HEK293 (cell line): ENCODE results near the gene PAX7.

Source experiments
- CTCF ChIA-PET: fragments of 350-600 bp; formaldehyde crosslinking; extraction: SDS; loops from one replicate; lab custom pipeline; 2021; ENCODE audit warnings: antibody characterized with exemption; lab: Yijun Ruan, JAX
- POLR2A ChIA-PET: fragments of 300-600 bp; formaldehyde crosslinking; extraction: SDS; loops from one replicate; lab custom pipeline; 2020; ENCODE audit warnings: antibody characterized with exemption, inconsistent platforms; lab: Yijun Ruan, JAX
- H3K27ac ChIP-seq: fragments of 200-500 bp; sonication (Bioruptor generic); 2 replicates; pipeline ENCODE4 v1.5.1; 2014; ENCODE audit warnings: low read depth, low read length, control low read depth, inconsistent platforms; ENCODE audit errors: extremely low read depth
- H3K36me3 ChIP-seq, 2 experiments: fragments of 200-500 bp in 1 of 2; sonication (Bioruptor generic) in 1 of 2; 1 replicate in 1 of 2; 2 replicates in 1 of 2; pipeline ENCODE4 v1.5.1; 2014 to 2017; ENCODE audit warnings: inconsistent platforms in 2 of 2, low read length in 2 of 2; ENCODE audit not compliant: control insufficient read depth in 2 of 2, insufficient read depth in 1 of 2
- H3K4me1 ChIP-seq: fragments of 200-500 bp; sonication (Bioruptor generic); 2 replicates; pipeline ENCODE4 v1.5.1; 2014; ENCODE audit warnings: mild to moderate bottlenecking, low read length, inconsistent platforms; ENCODE audit not compliant: control insufficient read depth, insufficient read depth
- H3K4me3 ChIP-seq: 2 replicates; pipeline ENCODE4 v1.5.1; 2011; ENCODE audit warnings: low read depth, mild to moderate bottlenecking, control low read depth, low read length, moderate library complexity
- H3K9me3 ChIP-seq: fragments of 200-500 bp; sonication (Bioruptor generic); 2 replicates; pipeline ENCODE4 v1.5.1; 2014; ENCODE audit warnings: low read depth, low read length, inconsistent platforms; ENCODE audit not compliant: control insufficient read depth, insufficient read depth
- OVOL3 ChIP-seq: fragments of 450-650 bp; formaldehyde crosslinking; IDR thresholded peaks from 2 replicates; pipeline ENCODE4 v1.5.1; 2016; ENCODE audit warnings: missing biosample characterization, missing genetic modification characterization
- REPIN1 ChIP-seq: fragments of 450-650 bp; formaldehyde crosslinking; IDR thresholded peaks from 2 replicates; pipeline ENCODE4 v1.5.1; 2017; ENCODE audit warnings: missing biosample characterization, missing genetic modification characterization, low read depth
- SP2 ChIP-seq: fragments of 450-650 bp; formaldehyde crosslinking; IDR thresholded peaks from 2 replicates; pipeline ENCODE4 v1.5.1; 2016; ENCODE audit warnings: missing biosample characterization, missing genetic modification characterization
- TRIM28 ChIP-seq: IDR thresholded peaks from 2 replicates; pipeline ENCODE4 v1.6.1; 2011; ENCODE audit warnings: low read length, control low read depth, borderline replicate concordance
- YY1 ChIP-seq: fragments of 450-650 bp; formaldehyde crosslinking; IDR thresholded peaks from 2 replicates; pipeline ENCODE4 v1.5.1; 2018; ENCODE audit warnings: missing biosample characterization, missing genetic modification characterization
- ZBTB7A ChIP-seq: fragments of 450-650 bp; formaldehyde crosslinking; IDR thresholded peaks from 2 replicates; pipeline ENCODE4 v1.5.1; 2016; ENCODE audit warnings: low read depth, missing biosample characterization, missing genetic modification characterization
- ZBTB8A ChIP-seq: fragments of 450-650 bp; formaldehyde crosslinking; IDR thresholded peaks from 2 replicates; pipeline ENCODE4 v1.5.1; 2016; ENCODE audit warnings: missing biosample characterization, missing genetic modification characterization
- ZFP69B ChIP-seq: fragments of 450-650 bp; formaldehyde crosslinking; IDR thresholded peaks from 2 replicates; pipeline ENCODE4 v1.5.1; 2016; ENCODE audit warnings: missing biosample characterization, missing genetic modification characterization
- ZNF114 ChIP-seq: fragments of 450-650 bp; formaldehyde crosslinking; IDR thresholded peaks from 2 replicates; pipeline ENCODE4 v1.5.0; 2017; ENCODE audit warnings: missing biosample characterization, missing genetic modification characterization
- ZNF138 ChIP-seq: fragments of 450-650 bp; formaldehyde crosslinking; IDR thresholded peaks from 2 replicates; pipeline ENCODE4 v1.5.1; 2016; ENCODE audit warnings: missing biosample characterization, missing genetic modification characterization, borderline replicate concordance
- ZNF211 ChIP-seq: fragments of 450-650 bp; formaldehyde crosslinking; IDR thresholded peaks from 2 replicates; pipeline ENCODE4 v1.5.1; 2016; ENCODE audit warnings: low read depth, missing biosample characterization, missing genetic modification characterization
- ZNF366 ChIP-seq: fragments of 450-650 bp; formaldehyde crosslinking; conservative IDR thresholded peaks from 2 replicates; pipeline ENCODE4 v1.5.1; 2016; ENCODE audit warnings: missing biosample characterization, missing genetic modification characterization
- ZNF404 ChIP-seq: fragments of 450-650 bp; formaldehyde crosslinking; IDR thresholded peaks from 2 replicates; pipeline ENCODE4 v1.5.1; 2017; ENCODE audit warnings: missing biosample characterization, missing genetic modification characterization
- ZNF549 ChIP-seq: fragments of 450-650 bp; IDR thresholded peaks from 2 replicates; pipeline ENCODE4 v1.5.1; 2018; ENCODE audit warnings: missing biosample characterization, missing genetic modification characterization, mild to moderate bottlenecking, inconsistent platforms, moderate library complexity
- ZNF558 ChIP-seq: fragments of 450-650 bp; formaldehyde crosslinking; IDR thresholded peaks from 2 replicates; pipeline ENCODE4 v1.5.1; 2016; ENCODE audit warnings: missing biosample characterization, missing genetic modification characterization
- ZNF561 ChIP-seq: fragments of 450-650 bp; IDR thresholded peaks from 2 replicates; pipeline ENCODE4 v1.5.1; 2018; ENCODE audit warnings: missing biosample characterization, missing genetic modification characterization, borderline replicate concordance
- ZNF585B ChIP-seq: fragments of 450-650 bp; formaldehyde crosslinking; IDR thresholded peaks from 2 replicates; pipeline ENCODE4 v1.5.1; 2016; ENCODE audit warnings: missing biosample characterization, missing genetic modification characterization
- ZNF623 ChIP-seq: fragments of 450-650 bp; formaldehyde crosslinking; IDR thresholded peaks from 2 replicates; pipeline ENCODE4 v1.5.1; 2016; ENCODE audit warnings: missing biosample characterization, missing genetic modification characterization
- TF ChIP-seq, protein P1 (sequence below): fragments of 450-650 bp; formaldehyde crosslinking; IDR thresholded peaks from 2 replicates; pipeline ENCODE4 v1.5.1; 2016; ENCODE audit warnings: missing biosample characterization, missing genetic modification characterization, borderline replicate concordance
- TF ChIP-seq, protein P2 (sequence below): fragments of 450-650 bp; IDR thresholded peaks from 2 replicates; pipeline ENCODE4 v1.5.1; 2018; ENCODE audit warnings: missing biosample characterization, missing genetic modification characterization
- TF ChIP-seq, protein P3 (sequence below): fragments of 450-650 bp; formaldehyde crosslinking; IDR thresholded peaks from 2 replicates; pipeline ENCODE4 v1.5.1; 2017; ENCODE audit warnings: missing biosample characterization, missing genetic modification characterization
- TF ChIP-seq, protein P4 (sequence below): fragments of 450-650 bp; formaldehyde crosslinking; IDR thresholded peaks from 2 replicates; pipeline ENCODE4 v1.5.1; 2016; ENCODE audit warnings: missing biosample characterization, missing genetic modification characterization
- TF ChIP-seq, protein P5 (sequence below): fragments of 450-650 bp; formaldehyde crosslinking; IDR thresholded peaks from 2 replicates; pipeline ENCODE4 v1.5.1; 2017; ENCODE audit warnings: missing biosample characterization, mild to moderate bottlenecking, missing genetic modification characterization, moderate library complexity
- TF ChIP-seq, protein P6 (sequence below): fragments of 450-650 bp; formaldehyde crosslinking; IDR thresholded peaks from 2 replicates; pipeline ENCODE4 v1.5.1; 2016; ENCODE audit warnings: missing biosample characterization, missing genetic modification characterization

PAX7 gene

DNA sequence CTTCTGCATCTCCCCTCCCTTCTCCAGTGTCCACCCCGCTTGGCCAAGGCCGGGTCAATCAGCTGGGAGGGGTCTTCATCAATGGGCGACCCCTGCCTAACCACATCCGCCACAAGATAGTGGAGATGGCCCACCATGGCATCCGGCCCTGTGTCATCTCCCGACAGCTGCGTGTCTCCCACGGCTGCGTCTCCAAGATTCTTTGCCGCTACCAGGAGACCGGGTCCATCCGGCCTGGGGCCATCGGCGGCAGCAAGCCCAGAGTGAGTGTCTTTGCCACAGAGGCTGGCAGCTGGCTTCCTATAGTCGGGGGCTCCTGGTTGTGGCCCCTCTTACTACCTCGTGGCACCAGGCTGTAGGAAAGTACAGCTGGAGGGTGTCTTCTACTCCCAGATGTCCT lies 3.6 kb downstream of the PAX7 start (continued):
- TF ChIP-seq, protein P1, sequence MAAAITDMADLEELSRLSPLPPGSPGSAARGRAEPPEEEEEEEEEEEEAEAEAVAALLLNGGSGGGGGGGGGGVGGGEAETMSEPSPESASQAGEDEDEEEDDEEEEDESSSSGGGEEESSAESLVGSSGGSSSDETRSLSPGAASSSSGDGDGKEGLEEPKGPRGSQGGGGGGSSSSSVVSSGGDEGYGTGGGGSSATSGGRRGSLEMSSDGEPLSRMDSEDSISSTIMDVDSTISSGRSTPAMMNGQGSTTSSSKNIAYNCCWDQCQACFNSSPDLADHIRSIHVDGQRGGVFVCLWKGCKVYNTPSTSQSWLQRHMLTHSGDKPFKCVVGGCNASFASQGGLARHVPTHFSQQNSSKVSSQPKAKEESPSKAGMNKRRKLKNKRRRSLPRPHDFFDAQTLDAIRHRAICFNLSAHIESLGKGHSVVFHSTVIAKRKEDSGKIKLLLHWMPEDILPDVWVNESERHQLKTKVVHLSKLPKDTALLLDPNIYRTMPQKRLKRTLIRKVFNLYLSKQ (tag by site-specific recombination): no peak
- TF ChIP-seq, protein P2, sequence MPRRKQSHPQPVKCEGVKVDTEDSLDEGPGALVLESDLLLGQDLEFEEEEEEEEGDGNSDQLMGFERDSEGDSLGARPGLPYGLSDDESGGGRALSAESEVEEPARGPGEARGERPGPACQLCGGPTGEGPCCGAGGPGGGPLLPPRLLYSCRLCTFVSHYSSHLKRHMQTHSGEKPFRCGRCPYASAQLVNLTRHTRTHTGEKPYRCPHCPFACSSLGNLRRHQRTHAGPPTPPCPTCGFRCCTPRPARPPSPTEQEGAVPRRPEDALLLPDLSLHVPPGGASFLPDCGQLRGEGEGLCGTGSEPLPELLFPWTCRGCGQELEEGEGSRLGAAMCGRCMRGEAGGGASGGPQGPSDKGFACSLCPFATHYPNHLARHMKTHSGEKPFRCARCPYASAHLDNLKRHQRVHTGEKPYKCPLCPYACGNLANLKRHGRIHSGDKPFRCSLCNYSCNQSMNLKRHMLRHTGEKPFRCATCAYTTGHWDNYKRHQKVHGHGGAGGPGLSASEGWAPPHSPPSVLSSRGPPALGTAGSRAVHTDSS (tag by site-specific recombination): no peak
- TF ChIP-seq ZBTB7A (tag by site-specific recombination) (no peak), ZNF114 (tag by site-specific recombination) (no peak)

DNA sequence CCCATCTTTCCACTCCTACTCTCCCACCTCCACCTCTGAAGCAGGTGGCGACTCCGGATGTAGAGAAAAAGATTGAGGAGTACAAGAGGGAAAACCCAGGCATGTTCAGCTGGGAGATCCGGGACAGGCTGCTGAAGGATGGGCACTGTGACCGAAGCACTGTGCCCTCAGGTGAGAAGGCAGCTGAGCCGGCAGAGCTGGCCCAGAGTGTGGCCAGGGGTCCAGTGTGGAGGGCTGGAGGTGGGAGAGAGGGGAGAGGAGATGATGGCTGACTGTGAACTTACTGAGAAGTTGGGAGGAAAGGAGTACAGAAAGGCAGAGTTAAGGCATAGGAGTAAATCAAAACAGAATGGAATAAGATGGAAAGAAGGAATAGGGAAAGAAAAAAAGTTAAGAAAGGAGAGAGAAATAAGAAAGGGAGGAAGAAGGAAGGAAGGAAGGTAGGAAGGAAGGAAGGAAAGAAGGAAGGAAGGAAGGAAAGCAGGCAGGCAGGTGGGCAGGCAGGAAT lies 4.5 kb downstream of the PAX7 start:
- H3K36me3 ChIP-seq: no peaks in the 10 kb centered on the region
- no peak for TF ChIP-seq ZNF558 (tag by site-specific recombination)
- TF ChIP-seq ZNF366: peak; percentile 81
- no peak overlapping the region for H3K4me3 ChIP-seq
- peaks cover 2% of the 10 kb centered on the region for H3K4me1 ChIP-seq
- ChIA-PET CTCF (interaction anchor here (0.6 kb wide), 2 partner anchors 11 to 21 kb away, joined by 3 read pairs; no protein-coding TSS in a partner anchor), POLR2A (no interaction called here)
- no peaks in the 10 kb centered on the region for H3K9me3 ChIP-seq
- H3K27ac ChIP-seq: no peak overlapping the region

DNA sequence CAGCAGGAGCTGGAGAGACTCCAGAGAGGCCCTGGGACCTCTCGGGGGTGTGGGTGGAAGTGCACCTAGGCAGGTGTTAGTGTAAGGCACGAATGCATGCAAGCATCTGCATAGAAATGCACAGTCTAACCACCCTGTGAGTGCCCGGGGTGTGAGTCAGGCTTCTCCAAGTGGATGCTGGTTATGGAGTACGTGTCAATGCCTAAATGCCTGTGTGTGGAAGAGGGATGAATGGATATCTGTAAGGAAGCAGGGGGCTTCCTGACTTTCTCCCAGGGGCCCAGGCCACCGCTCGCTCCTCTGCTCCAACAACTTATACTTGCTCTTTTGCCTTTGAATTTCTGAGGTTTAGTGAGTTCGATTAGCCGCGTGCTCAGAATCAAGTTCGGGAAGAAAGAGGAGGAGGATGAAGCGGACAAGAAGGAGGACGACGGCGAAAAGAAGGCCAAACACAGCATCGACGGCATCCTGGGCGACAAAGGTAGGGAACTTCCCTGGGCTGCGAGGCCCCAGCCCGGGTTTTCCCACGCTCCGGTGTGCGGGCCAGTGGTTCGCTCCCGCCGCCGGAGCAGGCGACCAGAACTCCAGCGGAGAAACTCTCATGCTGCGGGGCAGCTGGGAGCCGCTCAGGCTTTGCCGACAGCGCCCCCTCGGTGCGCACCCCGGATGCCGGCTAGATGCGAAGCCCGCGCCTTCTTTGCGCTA lies 5.4 kb downstream of the PAX7 start:
- Histone ChIP-seq H3K4me1 (peaks cover 6% of the 10 kb centered on the region), H3K27ac (no peak overlapping the region), H3K4me3 (no peak overlapping the region), H3K36me3 (no peaks in the 10 kb centered on the region), H3K9me3 (no peaks in the 10 kb centered on the region)
- ChIA-PET POLR2A (no interaction called here), CTCF (interaction anchor here (0.6 kb wide), 2 partner anchors 12 to 22 kb away, joined by 3 read pairs; no protein-coding TSS in a partner anchor)
- TF ChIP-seq ZNF585B (tag by site-specific recombination) (no peak), ZNF138 (no peak), ZNF549 (no peak), ZNF404 (tag by site-specific recombination) (no peak), OVOL3 (tag by site-specific recombination) (no peak), ZNF211 (tag by site-specific recombination) (no peak), SP2 (tag by site-specific recombination) (no peak), REPIN1 (tag by site-specific recombination) (no peak), ZFP69B (tag by site-specific recombination) (no peak), YY1 (tag by site-specific recombination) (no peak), ZNF561 (tag by site-specific recombination) (no peak), ZNF623 (tag by site-specific recombination) (no peak), TRIM28 (no peak), ZBTB8A (tag by site-specific recombination) (no peak)
- TF ChIP-seq, protein P3, sequence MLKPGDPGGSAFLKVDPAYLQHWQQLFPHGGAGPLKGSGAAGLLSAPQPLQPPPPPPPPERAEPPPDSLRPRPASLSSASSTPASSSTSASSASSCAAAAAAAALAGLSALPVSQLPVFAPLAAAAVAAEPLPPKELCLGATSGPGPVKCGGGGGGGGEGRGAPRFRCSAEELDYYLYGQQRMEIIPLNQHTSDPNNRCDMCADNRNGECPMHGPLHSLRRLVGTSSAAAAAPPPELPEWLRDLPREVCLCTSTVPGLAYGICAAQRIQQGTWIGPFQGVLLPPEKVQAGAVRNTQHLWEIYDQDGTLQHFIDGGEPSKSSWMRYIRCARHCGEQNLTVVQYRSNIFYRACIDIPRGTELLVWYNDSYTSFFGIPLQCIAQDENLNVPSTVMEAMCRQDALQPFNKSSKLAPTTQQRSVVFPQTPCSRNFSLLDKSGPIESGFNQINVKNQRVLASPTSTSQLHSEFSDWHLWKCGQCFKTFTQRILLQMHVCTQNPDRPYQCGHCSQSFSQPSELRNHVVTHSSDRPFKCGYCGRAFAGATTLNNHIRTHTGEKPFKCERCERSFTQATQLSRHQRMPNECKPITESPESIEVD (tag by site-specific recombination): no peak
- TF ChIP-seq, protein P4, sequence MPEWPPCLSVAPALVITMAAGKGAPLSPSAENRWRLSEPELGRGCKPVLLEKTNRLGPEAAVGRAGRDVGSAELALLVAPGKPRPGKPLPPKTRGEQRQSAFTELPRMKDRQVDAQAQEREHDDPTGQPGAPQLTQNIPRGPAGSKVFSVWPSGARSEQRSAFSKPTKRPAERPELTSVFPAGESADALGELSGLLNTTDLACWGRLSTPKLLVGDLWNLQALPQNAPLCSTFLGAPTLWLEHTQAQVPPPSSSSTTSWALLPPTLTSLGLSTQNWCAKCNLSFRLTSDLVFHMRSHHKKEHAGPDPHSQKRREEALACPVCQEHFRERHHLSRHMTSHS (tag by site-specific recombination): no peak
- TF ChIP-seq, protein P5, sequence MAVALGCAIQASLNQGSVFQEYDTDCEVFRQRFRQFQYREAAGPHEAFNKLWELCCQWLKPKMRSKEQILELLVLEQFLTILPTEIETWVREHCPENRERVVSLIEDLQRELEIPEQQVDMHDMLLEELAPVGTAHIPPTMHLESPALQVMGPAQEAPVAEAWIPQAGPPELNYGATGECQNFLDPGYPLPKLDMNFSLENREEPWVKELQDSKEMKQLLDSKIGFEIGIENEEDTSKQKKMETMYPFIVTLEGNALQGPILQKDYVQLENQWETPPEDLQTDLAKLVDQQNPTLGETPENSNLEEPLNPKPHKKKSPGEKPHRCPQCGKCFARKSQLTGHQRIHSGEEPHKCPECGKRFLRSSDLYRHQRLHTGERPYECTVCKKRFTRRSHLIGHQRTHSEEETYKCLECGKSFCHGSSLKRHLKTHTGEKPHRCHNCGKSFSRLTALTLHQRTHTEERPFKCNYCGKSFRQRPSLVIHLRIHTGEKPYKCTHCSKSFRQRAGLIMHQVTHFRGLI: no peak
- TF ChIP-seq, protein P6, sequence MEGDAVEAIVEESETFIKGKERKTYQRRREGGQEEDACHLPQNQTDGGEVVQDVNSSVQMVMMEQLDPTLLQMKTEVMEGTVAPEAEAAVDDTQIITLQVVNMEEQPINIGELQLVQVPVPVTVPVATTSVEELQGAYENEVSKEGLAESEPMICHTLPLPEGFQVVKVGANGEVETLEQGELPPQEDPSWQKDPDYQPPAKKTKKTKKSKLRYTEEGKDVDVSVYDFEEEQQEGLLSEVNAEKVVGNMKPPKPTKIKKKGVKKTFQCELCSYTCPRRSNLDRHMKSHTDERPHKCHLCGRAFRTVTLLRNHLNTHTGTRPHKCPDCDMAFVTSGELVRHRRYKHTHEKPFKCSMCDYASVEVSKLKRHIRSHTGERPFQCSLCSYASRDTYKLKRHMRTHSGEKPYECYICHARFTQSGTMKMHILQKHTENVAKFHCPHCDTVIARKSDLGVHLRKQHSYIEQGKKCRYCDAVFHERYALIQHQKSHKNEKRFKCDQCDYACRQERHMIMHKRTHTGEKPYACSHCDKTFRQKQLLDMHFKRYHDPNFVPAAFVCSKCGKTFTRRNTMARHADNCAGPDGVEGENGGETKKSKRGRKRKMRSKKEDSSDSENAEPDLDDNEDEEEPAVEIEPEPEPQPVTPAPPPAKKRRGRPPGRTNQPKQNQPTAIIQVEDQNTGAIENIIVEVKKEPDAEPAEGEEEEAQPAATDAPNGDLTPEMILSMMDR (tag by site-specific recombination): no peak
